Stimulated activated CD4-positive, alpha-beta T cell treated with anti-CD3 and anti-CD28 coated beads, Interleukin-15, amount 100 ng/mL, for 48 hours (primary cell): ENCODE measurements around the gene TTC21B.

Experiments
- DNase-seq, 2 donors: peaks; one replicate each; pipeline ENCODE4 v3.0.0-alpha.2; 2020; ENCODE audit warnings: low read depth in 2 of 2

The TTC21B gene

DNA sequence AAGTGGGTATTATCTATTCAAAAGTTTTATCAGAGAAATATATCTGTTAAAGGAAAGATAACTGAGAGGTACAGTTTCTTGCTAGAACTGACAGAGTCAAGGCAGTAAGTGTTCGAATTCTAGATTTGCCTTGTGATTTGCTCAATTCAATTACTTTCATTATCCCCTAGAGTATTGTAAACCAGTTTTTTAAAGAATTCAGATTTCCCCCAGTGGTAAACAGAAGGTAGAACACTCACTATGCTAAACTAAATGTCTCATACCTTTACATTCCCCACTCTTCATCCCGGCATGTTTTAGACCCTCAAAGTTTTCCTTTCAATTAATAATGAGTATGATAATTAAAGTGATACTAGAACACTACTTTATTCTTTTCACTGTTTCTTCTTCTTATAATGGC, 28.6 kb downstream of the TTC21B start:
- no peak for DNase-seq

GRCh38 chr2:165920748-165921147, 32.8 kb downstream of the TTC21B start:
- no peak for DNase-seq

- no peak for DNase-seq
Observed at GRCh38 chr2:165913636-165914035, 39.9 kb downstream of the TTC21B start.

- DNase-seq = no peak
Observed at GRCh38 chr2:165911981-165912380, 41.6 kb downstream of the TTC21B start.

DNA sequence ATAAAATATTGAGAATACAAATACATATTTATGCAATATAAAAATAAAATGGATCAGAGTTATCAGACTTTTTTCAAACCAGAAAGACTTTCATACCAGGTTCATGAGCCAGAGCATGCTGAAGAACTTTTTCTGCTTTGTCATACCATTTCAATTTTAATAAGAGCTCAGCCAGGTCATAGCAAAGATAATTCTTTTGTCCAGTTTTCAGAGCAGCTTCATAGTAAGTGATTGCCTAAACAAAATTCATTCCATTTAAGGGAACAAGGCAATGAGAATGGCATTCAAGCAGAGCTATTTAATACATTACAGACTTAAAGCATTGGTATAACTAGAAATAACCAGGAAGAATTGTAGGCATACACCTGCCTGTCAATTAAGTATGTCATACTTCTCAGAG, 42.3 kb downstream of the TTC21B start:
- no peak for DNase-seq

DNA sequence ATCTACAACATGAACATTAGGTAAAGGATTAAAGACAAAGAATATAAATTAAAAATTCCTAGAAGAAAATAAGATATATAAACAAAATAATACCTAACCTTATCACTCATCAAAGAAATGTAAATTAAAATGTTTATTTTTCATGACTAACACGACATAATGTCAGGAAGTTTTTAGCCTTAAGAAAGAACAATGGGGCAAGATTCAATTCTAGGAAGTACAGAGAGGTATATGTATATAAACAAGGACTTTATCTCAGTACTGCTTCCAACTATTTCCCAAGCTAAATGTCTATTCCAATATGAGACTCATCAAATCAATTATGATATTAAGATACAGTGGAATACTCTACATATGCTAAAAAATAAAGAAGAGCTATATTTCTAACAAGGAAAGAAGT, 44.1 kb downstream of the TTC21B start:
- no peak for DNase-seq

GRCh38 chr2:165905854-165906253, 47.7 kb downstream of the TTC21B start:
- no peak for DNase-seq

- no peak for DNase-seq
Observed at GRCh38 chr2:165905269-165905668, 48.3 kb downstream of the TTC21B start.

GRCh38 chr2:165904432-165904831, 49.1 kb downstream of the TTC21B start:
- DNase-seq = no peak

GRCh38 chr2:165903406-165903805, 50.2 kb downstream of the TTC21B start:
- DNase-seq = no peak

GRCh38 chr2:165902934-165903333, 50.6 kb downstream of the TTC21B start:
- no peak for DNase-seq

DNA sequence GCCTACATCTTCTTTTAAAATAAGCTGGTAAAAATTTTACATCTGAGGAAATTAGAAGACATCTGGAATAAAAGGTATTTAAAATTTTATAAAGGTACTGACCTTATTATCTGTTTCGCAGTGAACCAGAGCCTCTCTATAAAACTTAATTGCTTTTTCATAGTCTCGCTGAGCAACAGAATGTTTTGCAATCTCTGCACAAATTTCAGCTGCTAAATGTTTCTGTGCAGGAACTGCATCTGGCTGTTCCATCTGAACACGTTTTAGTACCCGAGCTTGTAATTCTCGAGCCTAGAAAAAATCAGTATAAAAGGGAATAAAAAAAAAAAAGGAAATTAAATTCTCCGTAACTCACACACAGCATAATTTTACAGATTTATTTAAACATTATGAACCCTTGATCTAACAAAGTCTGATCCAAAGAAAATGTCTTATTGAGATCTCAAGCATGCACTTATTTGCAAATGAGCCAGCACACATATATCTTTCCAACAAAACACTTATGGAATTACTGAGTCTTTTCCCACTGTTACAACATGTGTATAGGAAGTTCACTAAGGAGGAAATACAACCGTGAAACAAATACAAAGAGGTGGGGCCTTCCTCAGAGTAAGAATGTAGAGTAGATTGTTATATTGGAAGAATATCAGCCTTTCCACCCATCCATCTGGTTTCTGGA, 51.8 kb downstream of the TTC21B start:
- no peak for DNase-seq

- no peak for DNase-seq
Observed at GRCh38 chr2:165899311-165899710, 54.3 kb downstream of the TTC21B start.

GRCh38 chr2:165898381-165898780, 55.2 kb downstream of the TTC21B start:
- no peak for DNase-seq

GRCh38 chr2:165897726-165898125, 55.9 kb downstream of the TTC21B start:
- no peak for DNase-seq

- no peak for DNase-seq
Observed at GRCh38 chr2:165897074-165897473, 56.5 kb downstream of the TTC21B start.

DNA sequence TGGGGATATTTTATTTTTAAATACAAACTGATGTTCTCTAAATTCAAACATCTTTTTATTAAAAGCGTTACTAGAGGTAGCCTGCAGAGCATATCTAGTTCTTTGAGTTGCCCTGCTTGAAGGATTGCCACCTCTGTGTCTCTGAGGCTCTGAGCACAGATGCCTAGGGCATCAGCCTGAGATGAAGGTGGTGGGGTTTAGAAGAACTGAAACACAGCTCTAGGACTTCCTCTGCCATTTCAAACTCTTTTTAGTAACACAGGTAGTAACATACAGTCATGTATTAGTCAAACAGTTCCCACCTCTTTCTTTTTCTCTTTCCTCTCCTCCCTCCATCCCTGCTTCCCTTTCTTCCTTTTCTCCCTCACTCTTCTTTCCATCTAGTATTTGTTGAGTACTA, 57.6 kb downstream of the TTC21B start:
- no peak for DNase-seq

GRCh38 chr2:165893556-165893955, 60.0 kb downstream of the TTC21B start:
- DNase-seq = no peak

DNA sequence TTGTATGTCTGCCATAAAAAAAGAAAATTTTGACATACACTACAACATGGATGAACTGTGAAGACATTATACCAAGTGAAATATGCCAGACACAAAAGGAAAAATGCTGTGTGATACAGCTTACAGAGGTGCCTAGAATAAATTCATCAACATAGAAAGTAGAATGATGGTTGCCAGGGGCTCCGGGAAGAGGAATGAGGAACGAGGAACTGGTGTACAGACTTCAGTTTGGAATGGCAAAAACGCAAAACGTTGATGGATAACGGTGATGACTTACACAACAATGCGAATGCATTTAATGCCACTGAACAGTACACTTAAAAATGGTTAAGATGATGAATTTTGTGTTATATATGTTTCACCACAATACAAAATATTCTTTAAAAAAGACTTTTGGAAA, 61.0 kb downstream of the TTC21B start:
- DNase-seq = no peak

DNA sequence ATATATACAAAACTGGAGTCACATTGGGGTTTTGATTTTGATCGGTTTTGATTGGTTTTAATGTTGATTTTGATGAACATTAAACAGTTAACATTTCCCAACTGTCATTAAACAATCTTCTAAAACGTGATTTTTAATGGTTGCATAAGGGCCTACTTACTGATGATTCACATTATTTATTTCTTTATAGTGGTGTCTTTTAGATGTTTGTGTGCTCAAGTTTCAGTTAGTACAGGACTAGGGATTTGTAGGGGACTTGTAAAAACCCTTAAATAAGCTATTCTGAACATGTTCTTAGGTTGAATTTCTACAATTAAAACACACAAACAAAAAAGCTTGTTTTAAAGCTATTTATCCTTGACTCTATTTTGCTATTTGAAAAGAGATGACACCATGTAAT, 61.6 kb downstream of the TTC21B start:
- DNase-seq = no peak

- no peak for DNase-seq
Observed at GRCh38 chr2:165891345-165891744, 62.2 kb downstream of the TTC21B start.

GRCh38 chr2:165889798-165890197, 63.8 kb downstream of the TTC21B start:
- DNase-seq = no peak

DNA sequence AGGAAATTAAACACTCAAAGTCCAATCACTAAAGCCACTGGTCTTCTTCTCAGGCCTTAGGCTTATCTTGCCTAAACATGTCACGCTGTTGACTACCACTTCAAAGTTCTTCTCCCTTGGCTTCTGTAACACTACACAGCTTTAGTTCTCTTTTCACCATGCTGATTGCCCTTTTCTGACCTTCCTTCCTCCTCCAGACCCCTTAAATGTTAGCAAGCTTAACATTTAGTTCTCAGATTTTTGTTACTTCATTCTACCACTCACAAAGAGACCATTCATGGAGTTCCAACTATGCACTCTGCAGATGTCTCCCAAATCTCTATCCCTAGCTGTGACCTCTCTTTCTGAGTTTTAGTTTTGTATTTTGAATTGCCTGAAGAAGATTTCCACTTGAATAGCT, 64.4 kb downstream of the TTC21B start:
- no peak for DNase-seq

GRCh38 chr2:165888171-165888570, 65.4 kb downstream of the TTC21B start:
- DNase-seq = no peak
